ENCODE results near the gene AP5Z1. TPM values are rescaled to one million over a fixed set of nuclear protein-coding genes. Genes with fewer than 3 reads are reported as not detected.

AP5Z1 gene
- total RNA-seq, 1 experiment from 2014 or later: 44.0 TPM

DNA sequence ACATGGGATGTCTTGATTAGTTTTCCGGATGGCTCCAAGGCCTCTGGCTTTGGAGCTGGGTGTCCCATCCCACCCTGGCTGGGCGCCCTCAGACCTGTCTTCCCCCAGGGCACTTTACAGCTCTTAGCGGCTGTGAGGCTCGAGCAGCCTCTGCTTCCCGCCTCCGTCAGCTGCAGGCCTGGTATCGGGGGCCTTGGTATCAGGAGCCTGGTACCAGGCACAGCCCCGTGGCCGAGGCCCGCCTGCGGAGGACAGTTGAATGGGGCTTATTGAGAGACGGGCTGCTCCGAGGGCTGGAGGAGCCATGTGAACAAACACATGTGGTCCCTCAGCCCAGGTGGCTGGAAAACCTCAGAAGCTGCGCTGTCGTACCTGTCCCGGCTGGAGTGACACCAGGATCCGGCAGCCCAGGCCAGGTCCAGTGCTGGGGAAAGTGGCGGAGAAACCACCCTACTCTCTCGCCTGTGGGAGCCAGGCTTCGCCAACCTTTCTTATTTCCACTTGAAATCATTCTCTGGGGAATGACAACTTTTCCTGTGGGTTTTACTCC lies 23.9 kb upstream of the AP5Z1 start:
- TF ChIP-seq, protein P1, sequence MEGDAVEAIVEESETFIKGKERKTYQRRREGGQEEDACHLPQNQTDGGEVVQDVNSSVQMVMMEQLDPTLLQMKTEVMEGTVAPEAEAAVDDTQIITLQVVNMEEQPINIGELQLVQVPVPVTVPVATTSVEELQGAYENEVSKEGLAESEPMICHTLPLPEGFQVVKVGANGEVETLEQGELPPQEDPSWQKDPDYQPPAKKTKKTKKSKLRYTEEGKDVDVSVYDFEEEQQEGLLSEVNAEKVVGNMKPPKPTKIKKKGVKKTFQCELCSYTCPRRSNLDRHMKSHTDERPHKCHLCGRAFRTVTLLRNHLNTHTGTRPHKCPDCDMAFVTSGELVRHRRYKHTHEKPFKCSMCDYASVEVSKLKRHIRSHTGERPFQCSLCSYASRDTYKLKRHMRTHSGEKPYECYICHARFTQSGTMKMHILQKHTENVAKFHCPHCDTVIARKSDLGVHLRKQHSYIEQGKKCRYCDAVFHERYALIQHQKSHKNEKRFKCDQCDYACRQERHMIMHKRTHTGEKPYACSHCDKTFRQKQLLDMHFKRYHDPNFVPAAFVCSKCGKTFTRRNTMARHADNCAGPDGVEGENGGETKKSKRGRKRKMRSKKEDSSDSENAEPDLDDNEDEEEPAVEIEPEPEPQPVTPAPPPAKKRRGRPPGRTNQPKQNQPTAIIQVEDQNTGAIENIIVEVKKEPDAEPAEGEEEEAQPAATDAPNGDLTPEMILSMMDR (conservative IDR thresholded peaks at IDR 0.05): no peak
- TF ChIP-seq EZH2 (IDR thresholded peaks at IDR 0.05; ENCODE audit: low read depth): no peak
- H3K4me2 ChIP-seq: no peak overlapping the region
- H3K27ac ChIP-seq: no peak overlapping the region
- BruUV-seq (replicated peaks): no TSS peak
- H3K79me2 ChIP-seq (ENCODE audit: low read depth): peaks cover 38% of the 10 kb centered on the region
- intact Hi-C loops (cut with micrococcal nuclease; ENCODE audit: unreplicated experiment): loop anchor here (5.0 kb wide), 1 partner anchor 119 kb away; no protein-coding TSS in a partner anchor
- H4K20me1 ChIP-seq (ENCODE audit: insufficient read depth): peaks cover 48% of the 10 kb centered on the region
- H2AFZ ChIP-seq: no peak overlapping the region
- CTCF ChIA-PET: interaction anchor here (0.6 kb wide), 1 partner anchor 69 kb away, joined by 4 read pairs; no protein-coding TSS in a partner anchor
- no peaks in the 10 kb centered on the region for H3K9me3 ChIP-seq (ENCODE audit: insufficient read depth, low read depth)
- H3K27me3 ChIP-seq (ENCODE audit: insufficient read depth, low read depth): no peaks in the 10 kb centered on the region
- H3K4me1 ChIP-seq (replicated peaks; ENCODE audit: insufficient read depth): peaks cover 3% of the 10 kb centered on the region; the same call in 1 of the 2 replicates
- DNase-seq: no peak
- POLR2A ChIA-PET (ENCODE audit: unreplicated experiment): no interaction called here
- H3F3A ChIP-seq (ENCODE audit: insufficient read depth, low read depth): peaks cover 15% of the 10 kb centered on the region; the same call in 1 of the 2 replicates
- no peak overlapping the region for H3K4me3 ChIP-seq
- H3K36me3 ChIP-seq (ENCODE audit: low read depth): peaks cover 30% of the 10 kb centered on the region
- no peaks in the 10 kb centered on the region for H3K9me2 ChIP-seq (ENCODE audit: insufficient read depth)

DNA sequence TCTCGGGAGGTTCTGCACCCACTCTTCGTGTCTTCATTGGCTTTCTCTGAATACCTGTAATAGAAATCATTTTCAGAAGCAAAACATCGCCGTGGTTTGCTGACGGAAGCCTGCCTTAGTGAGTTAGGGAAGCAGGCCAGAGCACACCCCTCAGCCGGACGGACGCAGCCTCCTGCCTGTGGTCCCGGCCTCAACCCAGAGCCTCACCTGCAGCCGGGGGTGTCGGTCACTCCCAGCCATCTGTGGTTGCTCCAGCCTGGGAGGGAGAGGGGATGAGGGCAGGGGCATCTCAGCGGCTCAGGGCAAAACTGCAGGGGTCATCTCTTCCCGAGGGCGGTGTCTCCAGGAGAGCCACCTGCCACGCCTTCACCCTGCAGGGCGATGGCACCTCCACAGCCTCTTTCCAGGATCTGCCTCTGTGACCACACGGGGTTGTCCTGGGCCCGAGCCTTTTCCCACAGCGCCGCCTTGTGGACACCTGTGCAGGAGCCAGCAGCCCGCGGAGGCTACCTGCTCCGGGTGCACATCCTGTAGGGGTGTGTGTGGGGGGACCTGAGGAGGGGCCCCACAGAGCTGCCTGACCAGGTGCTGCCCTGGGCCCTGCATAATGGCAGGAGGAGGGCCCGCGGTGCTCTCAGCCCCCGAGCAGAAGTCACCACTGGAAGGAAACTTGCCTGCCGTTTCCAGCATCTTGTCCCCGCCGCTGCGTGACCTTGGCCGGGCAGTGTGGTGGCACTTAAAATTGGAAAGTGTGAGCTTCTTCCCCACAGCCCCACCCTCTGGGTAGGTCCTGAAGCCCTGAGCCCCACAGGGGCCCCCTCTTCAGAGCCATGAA lies 21.6 kb upstream of the AP5Z1 start:
- intact Hi-C loops (cut with micrococcal nuclease; ENCODE audit: unreplicated experiment): loop anchor here (1.0 to 5.0 kb wide), 4 partner anchors 70 to 143 kb away; no protein-coding TSS in a partner anchor
- TF ChIP-seq, protein P1 (conservative IDR thresholded peaks at IDR 0.05): peak; percentile 96
- no peak for TF ChIP-seq EZH2 (IDR thresholded peaks at IDR 0.05; ENCODE audit: low read depth)
- Histone ChIP-seq H3K4me1 (replicated peaks; ENCODE audit: insufficient read depth) (no peaks in the 10 kb centered on the region), H3K79me2 (ENCODE audit: low read depth) (peaks cover 15% of the 10 kb centered on the region; the same call in 1 of the 2 replicates), H3F3A (ENCODE audit: insufficient read depth, low read depth) (peaks cover 14% of the 10 kb centered on the region; the same call in 1 of the 2 replicates), H3K9me2 (ENCODE audit: insufficient read depth) (no peaks in the 10 kb centered on the region), H2AFZ (no peak overlapping the region), H3K36me3 (ENCODE audit: low read depth) (peaks cover 27% of the 10 kb centered on the region), H3K4me3 (no peak overlapping the region), H4K20me1 (ENCODE audit: insufficient read depth) (peaks cover 48% of the 10 kb centered on the region), H3K9me3 (ENCODE audit: insufficient read depth, low read depth) (no peaks in the 10 kb centered on the region), H3K4me2 (no peak overlapping the region), H3K27me3 (ENCODE audit: insufficient read depth, low read depth) (no peaks in the 10 kb centered on the region), H3K27ac (no peak overlapping the region)
- ChIA-PET POLR2A (ENCODE audit: unreplicated experiment) (no interaction called here), CTCF (no interaction called here)
- peak; percentile 53 to 89 for DNase-seq
- no TSS peak for BruUV-seq (replicated peaks)

DNA sequence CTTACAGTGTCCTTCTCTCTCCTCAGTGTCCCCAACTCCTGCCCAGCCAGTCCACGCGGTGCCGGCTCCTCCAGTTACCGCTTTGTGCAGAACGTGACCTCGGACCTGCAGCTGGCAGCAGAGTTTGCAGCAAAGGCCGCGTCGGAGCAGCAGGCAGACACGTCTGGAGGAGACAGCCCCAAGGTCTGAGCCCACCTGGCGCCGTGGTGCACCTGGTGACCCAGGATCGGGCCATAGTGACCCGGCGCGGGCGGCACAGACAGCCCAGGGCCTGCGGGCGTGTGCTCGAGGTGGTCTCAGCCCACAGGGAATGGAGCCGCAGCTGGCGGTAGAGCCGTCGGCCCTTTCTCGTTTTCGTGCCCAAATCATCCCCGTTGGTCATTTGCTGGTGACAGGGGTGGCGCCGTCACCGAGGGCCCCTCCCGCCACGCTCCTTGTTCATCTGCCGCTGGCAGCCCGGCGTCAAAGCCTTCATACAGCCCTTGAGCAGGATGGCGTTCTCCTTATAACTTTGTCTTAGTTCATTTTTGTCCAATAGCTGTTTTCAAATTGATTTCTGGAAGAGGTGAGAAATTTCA lies 20.9 kb upstream of the AP5Z1 start:
- H3K4me1 ChIP-seq (replicated peaks; ENCODE audit: insufficient read depth): no peaks in the 10 kb centered on the region
- TF ChIP-seq, protein P1 (conservative IDR thresholded peaks at IDR 0.05): no peak
- no peak for TF ChIP-seq EZH2 (IDR thresholded peaks at IDR 0.05; ENCODE audit: low read depth)
- H3K36me3 ChIP-seq (ENCODE audit: low read depth): peaks cover 27% of the 10 kb centered on the region
- H3K9me2 ChIP-seq (ENCODE audit: insufficient read depth): no peaks in the 10 kb centered on the region
- POLR2A ChIA-PET (ENCODE audit: unreplicated experiment): interaction anchor here (0.5 kb wide), 1 partner anchor 214 kb away, joined by 8 read pairs; no protein-coding TSS in a partner anchor
- H3K27ac ChIP-seq: no peak overlapping the region
- no peak for DNase-seq
- no TSS peak for BruUV-seq (replicated peaks)
- CTCF ChIA-PET: no interaction called here
- no peak overlapping the region for H2AFZ ChIP-seq
- H3F3A ChIP-seq (ENCODE audit: insufficient read depth, low read depth): peaks cover 14% of the 10 kb centered on the region; the same call in 1 of the 2 replicates
- intact Hi-C loops (cut with micrococcal nuclease; ENCODE audit: unreplicated experiment): loop anchor here (1.0 to 5.0 kb wide), 4 partner anchors 70 to 143 kb away; no protein-coding TSS in a partner anchor
- H4K20me1 ChIP-seq (ENCODE audit: insufficient read depth): peaks cover 48% of the 10 kb centered on the region
- peaks cover 11% of the 10 kb centered on the region; the same call in 1 of the 2 replicates for H3K79me2 ChIP-seq (ENCODE audit: low read depth)
- H3K27me3 ChIP-seq (ENCODE audit: insufficient read depth, low read depth): no peaks in the 10 kb centered on the region
- H3K4me3 ChIP-seq: no peak overlapping the region
- H3K4me2 ChIP-seq: no peak overlapping the region
- H3K9me3 ChIP-seq (ENCODE audit: insufficient read depth, low read depth): no peaks in the 10 kb centered on the region

Measured in PC-9 (cell line).